NCI-H146 (cell line): ENCODE data around the gene SLC25A30.
"Not testable (repeated sequence)": the region's sequence is repeated elsewhere in the genome, so short reads cannot be mapped to it uniquely, and the experiment has no call there.

ENCODE experiments used
- DNase-seq: peaks from one replicate; lab custom pipeline; 2025; lab: John Stamatoyannopoulos, UW

SLC25A30 gene

DNA sequence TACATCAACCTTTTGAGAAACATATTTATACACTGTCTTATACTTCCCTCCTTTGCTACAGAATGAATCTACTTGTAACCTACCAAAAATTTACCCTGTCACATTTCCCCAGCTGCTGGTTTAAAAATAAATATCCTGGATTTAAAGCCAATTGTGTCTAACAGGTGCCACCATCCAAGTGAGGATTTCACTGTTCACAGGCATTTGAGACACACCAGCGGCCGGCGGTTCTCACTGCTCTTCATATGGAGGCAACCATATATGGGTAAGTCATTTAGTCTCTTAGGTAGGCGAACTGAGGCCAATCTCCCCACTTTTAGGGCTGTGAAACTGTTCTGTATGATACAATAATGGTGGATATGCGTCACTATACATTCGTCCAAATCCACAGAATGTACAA lies 26.2 kb downstream of the SLC25A30 start:
- DNase-seq, result no peak

DNA sequence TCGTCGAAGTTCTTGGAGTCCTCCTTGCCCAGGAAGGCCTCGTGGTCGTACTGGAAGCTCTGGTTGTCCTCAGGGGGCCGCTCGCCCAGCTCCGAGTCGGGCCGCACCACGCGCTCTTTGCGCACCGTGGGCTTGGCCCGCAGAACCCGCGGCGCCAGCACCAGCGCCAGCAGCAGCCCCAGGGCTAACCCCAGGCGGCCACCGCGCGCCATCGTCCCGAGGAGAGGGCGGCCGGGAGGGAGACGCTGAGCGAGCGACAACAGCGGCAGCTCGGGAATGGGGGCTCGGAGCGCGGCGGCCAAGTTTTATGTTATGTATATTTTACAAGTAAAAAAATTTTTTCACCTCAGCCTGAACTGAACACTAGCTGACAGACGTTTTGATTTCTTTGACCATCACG lies 27.0 kb downstream of the SLC25A30 start:
- not testable (repeated sequence) for DNase-seq

DNA sequence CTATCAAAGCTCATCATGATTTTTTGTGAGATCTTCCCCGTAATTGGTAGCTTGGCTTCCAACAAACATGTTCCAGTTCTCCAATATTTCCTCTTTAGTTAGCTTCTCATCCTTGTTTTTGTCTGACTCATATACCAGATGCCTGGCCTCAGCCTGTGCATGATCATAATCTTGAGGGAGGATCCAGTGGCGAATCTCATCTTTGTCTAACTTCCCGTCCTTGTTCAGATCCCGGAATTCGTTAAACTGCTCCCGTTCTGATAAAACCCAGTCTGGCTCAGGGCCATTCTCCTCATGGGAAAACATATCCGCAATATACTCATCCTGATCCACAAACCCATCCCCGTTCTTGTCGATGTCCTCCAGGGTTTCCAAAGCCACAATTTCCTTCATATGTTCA lies 27.8 kb downstream of the SLC25A30 start:
- not testable (repeated sequence) for DNase-seq

DNA sequence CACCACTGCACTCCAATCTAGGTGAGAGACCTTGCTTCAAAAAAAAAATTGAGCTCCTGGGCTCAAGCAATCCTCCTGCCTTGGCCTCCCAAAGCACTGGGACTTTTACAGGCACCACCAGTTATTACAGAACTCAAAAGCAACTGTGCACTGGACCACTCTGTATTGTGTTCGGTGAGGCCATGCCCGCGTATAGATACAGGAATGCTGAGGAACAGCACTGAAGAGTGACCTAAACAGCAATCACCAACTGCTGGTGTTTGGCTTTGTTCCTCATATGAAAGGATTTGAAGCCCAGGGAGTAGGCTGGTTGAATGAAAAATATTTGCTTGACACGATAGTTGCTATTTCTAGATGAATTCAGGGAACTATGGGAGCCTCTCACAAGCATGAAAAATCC lies 29.5 kb downstream of the SLC25A30 start:
- no peak for DNase-seq

- not testable (repeated sequence) for DNase-seq
These were observed 31.1 kb downstream of the SLC25A30 start for GRCh38 chr13:45386892-45387575.

DNA sequence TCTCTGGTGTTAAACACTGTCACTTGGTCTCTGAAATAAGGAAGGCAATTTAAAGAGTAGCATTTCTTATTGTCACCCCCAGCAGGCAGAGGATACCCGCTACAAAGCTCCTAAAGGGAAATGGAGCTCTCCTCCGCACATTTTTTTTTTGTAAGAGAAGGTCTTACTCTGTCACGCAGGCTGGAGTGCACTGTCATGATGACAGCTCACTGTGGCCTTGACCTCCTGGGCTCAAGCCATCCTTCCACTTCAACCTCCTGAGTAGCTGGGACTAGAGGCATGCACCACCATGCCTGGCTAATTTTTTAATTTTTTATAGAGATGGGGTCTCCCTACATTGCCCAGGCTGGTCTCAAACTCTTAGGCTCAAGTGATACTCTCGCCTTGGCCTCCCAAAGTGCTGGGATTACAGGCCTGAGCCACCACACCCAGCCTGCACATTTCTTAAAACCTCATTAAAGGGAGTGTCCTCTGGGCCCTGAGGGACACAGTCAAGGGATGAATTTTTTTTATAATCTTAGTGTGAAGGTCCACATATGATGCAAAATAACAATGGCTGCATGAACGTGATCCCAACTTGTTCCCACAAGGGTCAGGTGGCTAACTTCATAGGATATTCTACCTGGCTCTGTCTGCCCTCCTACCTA lies 32.1 kb downstream of the SLC25A30 start:
- DNase-seq, result no peak

- no peak for DNase-seq
These were observed 32.9 kb downstream of the SLC25A30 start for GRCh38 chr13:45385320-45385719.

- no peak for DNase-seq
These were observed 33.5 kb downstream of the SLC25A30 start for GRCh38 chr13:45384474-45385174.

- DNase-seq, result not testable (repeated sequence)
These were observed 35.4 kb downstream of the SLC25A30 start for GRCh38 chr13:45382739-45383138.

DNA sequence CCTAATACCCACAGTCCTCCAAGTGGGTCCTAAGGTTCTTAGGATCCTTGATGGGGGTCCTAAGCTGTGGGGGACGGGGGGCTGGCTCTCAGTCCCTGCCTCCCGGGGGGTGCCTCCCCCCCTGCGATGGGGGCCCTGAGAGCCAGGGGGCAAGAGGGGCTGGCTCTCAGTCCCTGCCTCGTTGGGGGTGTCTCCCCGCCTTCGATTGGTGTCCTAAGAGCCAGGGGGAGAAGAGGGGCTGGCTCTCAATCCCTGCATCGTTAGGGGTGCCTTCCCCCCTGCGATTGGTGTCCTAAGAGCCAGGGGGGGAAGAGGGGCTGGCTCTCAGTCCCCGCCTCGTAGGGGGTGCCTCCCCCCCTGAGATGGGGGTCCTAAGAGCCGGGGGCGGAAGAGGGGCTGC lies 37.0 kb downstream of the SLC25A30 start:
- DNase-seq, result no peak

- DNase-seq, result not testable (repeated sequence)
These were observed 37.5 kb downstream of the SLC25A30 start for GRCh38 chr13:45380708-45381107.

- DNase-seq, result not testable (repeated sequence)
These were observed 38.7 kb downstream of the SLC25A30 start for GRCh38 chr13:45379516-45379915.

DNA sequence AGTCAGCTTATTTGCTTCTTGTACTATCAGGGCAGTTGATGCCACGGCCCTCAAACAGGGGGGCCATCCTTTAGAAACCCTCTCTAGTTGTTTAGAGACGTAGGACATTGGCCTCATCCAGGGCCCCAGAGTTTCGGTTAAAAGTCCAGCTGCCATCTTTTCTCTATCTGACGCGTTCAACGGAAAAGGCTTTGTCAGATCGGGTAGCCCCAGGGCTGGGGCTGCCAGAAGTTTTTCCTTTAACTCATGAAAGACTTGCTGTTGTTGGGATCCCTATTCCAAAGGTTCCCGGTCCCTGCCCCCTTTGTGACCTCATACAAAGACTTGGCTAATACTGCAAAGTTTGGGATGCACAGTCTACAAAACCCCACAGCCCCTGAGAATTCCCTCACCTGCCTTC lies 39.4 kb downstream of the SLC25A30 start:
- DNase-seq, result not testable (repeated sequence)

DNA sequence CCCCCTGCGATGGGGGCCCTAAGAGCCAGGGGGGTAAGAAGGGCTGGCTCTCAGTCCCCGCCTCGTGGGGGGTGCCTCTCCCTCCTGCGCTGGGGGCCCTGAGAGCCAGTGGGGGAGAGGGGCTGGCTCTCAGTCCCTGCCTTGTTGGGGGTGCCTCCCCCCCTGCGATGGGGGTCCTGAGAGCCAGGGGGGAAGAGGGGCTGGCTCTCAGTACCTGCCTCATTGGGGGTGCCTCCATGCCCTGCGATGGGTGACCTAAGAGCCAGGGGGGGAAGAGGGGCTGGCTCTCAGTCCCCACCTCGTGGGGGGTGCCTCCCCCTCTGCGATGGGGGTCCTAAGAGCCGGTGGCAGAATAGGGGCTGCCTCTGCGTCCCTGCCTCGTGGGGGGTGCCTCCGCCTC lies 40.9 kb downstream of the SLC25A30 start:
- not testable (repeated sequence) for DNase-seq

DNA sequence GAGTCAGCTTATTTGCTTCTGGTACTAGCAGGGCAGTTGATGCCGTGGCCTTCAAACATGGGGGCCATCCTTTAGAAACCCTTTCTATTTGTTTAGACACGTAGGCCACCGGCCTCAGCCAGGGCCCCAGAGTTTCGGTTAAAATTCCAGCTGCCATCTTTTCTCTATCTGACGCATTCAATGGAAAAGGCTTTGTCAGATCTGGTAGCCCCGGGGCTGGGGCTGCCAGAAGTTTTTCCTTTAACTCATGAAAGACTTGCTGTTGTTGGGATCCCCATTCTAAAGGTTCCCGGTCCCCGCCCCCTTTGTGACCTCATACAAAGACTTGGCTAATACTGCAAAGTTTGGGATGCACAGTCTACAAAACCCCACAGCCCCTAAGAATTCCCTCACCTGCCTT lies 41.5 kb downstream of the SLC25A30 start:
- DNase-seq, result not testable (repeated sequence)

DNA sequence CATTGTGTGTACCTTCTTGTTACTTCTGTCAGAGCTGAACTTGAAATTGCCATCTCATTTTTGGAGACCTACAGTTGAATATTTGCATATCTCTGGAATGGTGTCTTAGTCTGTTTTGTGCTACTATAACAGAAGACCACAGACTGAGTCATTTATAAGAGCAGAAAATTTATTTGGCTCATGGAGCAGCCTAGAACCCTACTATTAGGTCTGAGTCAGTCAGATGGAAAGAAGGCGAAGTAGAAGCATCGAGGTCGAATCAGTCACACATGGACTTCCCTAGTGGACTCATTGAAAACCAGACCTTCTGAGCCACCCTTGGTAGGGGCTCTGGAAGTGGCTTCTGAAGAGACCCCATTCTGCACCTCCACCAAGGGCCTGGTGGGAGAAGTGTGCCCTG lies 43.3 kb downstream of the SLC25A30 start:
- DNase-seq, result no peak

DNA sequence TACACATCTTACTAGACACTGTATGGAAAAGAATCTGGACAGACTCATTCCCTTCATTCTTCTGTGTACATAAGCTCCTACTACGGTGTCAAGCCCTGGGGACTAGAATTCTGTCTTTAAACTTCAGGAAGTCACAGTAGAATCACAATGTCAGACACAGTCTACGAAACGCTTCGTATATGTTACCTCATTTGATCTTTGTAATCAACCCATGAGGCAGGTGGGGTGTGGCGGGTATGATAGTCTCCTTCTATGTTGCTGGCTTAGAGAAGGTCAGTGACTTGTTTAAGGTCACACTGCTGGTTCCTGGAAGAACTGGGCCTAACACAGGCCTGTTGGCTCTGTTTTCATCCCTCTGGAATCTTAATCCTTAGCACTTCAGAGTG lies 45.0 kb downstream of the SLC25A30 start:
- no peak for DNase-seq

DNA sequence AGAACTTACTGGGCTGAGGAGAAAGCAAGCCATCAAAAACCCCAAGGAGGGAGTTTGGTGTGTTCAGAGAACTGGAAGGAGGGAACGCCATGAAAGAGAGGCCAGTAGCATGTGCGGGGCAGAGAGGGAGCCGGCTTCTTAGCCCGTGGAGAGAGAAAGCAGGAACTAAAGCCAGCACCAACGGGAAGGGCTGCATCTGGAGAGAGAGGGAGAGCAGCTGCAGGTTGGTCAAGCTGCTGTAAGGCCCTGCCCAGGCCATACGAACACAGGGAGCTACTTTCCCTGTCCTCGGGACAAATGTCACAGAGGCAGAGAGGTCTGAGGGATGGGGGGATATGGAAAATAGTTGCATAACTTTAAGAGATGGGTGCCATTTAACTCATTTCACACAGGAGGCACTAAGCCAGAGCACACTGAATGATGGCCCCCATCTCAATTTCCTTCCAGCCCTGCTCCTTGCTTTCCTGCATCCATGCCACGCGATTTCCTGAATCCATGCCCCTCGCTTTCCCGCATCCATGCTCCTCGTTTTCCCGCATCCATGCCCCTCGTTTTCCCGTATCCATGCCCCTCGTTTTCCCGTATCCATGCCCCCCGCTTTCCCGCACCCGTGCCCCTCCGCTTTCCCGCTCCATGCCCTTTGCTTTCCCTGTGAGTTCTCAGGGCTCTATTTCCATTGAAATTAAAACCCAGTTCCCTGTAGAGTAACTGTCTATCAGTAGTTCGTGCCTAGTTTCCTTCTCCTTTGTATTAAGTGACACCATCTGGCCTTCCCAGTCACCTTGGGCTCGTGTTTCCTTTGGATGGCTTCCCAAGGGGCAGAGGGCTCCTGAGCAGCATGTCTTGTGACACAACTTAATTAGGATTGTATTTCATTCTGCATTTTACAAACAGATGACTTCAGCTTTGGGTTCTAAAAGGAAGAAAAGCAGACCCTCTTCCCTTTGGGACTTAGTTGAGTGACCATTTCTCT lies 45.7 kb downstream of the SLC25A30 start:
- no peak for DNase-seq

DNA sequence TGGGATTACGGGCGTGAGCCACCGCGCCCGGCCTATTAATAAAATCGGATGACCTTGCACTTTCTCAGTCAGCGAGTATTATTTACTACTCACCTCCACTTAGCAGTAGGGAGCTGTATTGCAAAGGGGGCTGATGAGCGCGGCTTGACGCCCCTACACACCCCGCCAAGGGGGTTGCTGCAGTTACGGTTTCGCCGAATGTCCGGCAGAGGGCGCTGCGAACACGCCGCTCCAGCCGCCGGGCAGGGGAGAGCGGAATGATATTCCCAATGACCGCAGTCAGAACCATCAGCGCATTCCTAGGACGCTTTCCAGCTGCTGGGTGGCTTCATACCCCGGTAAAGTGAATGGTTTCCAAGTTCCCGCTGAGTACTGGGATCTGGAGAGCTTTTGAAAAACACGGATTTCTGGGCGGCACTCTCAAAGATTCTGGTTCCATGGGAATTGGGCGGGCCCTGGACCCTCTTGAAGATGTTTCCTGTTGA lies 47.2 kb downstream of the SLC25A30 start:
- no peak for DNase-seq

GRCh38 chr13:45369116-45369515 lies 49.1 kb downstream of the SLC25A30 start:
- DNase-seq, result no peak

- no peak for DNase-seq
These were observed 49.6 kb downstream of the SLC25A30 start for GRCh38 chr13:45368571-45368970.

- no peak for DNase-seq
These were observed 50.2 kb downstream of the SLC25A30 start for GRCh38 chr13:45368005-45368404.
